Measurements from ENCODE around the gene NUTM2E.
"Not testable (repeated sequence)": the region's sequence is repeated elsewhere in the genome, so short reads cannot be mapped to it uniquely, and the experiment has no call there.

NUTM2E gene

DNA sequence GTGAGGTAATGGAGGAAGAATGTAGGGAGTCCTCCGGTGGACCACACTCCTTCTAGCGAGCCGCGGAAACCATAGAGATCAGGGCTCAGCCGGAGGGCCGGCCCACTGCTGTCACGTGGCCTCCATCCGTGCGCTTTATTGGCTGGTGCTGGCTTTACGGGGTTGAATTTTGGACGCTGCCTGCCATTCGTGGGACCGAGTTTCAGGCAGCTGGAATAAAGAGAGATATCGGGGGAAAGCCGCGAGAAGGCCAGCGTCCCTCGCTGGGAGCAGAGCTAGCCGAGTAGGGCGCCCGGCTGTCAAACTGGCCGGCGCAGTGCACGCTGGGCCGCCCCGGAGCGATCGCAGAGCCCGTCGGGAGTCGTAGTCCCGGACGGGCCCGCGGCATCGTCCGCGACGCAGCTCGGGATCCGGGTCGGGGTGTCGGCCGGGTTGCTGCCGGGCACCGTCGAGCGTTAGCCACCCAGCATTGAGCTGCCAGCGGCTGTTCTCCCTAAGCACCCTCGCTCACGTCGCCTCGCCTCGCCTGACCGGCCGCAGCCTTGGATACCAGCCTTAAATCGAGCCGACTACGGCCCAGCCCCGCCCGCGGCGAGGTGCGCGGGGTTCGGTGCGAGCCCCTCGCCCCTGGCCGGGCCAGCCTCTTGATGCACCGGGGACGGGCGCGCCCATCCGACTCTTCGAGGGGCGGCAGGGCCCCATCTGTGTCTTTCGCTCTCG is at the start of gene NUTM2E:
Gene NUTM2E, plus strand, starts transcription at position 244 of the 720 bp plus-strand sequence. CDS start 15,002 bp downstream, outside the sequence.
- peak; percentile 82 for DNase-seq

DNA sequence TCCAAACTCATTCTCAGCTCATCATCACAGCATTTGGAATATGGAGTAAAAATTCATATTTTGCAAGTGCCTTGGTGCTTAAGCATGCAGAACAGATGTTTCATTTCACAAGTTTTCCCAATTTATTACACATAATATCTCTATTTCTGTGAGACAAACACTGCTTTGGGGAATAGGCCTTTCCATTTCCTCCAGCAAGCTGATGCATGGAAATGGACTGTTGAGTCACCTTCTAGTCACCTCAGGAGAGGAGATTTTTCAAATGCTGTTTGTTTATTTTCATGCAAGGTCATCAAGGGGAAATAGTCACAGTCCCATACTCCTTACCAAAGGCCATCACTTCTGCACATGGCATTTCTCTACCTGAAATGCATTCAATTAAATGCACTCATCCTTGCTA is 48.5 kb upstream of the NUTM2E start:
- DNase-seq: not testable (repeated sequence)

DNA sequence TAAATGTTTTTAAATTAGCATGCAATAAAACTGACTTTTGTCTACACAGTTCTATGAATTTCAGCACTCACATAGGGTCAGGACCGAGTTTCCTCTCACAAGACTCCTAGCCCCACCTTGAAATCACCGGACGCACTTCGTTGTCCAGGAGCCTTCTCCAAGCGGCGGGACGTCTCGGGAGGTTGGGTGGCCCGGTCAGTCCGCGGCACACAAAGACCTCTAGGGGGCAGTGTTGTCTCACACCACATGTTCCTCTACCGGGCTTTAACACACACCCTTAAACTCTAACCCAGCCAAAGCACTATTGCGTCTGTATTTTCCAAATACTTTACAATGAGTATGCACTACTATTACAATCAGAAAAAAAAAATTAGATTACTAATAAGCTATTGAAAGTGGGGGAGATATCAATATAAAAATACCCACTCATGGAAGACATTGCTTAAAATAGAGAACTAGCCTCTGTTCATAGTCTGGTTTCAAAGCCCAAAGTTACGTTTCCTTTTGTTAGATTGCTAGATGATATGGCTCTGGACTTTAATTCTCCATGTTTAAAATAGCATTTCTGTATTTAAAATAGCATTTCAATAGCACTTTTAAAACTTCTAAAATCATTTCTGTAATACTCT is 47.1 kb upstream of the NUTM2E start:
- DNase-seq: peak; percentile 60

- not testable (repeated sequence) for DNase-seq
Observed at GRCh38 chr10:79779992-79780391, 46.5 kb upstream of the NUTM2E start.

GRCh38 chr10:79781584-79781983 is 45.0 kb upstream of the NUTM2E start:
- DNase-seq: not testable (repeated sequence)

GRCh38 chr10:79787455-79787952 is 39.0 kb upstream of the NUTM2E start:
- not testable (repeated sequence) for DNase-seq

DNA sequence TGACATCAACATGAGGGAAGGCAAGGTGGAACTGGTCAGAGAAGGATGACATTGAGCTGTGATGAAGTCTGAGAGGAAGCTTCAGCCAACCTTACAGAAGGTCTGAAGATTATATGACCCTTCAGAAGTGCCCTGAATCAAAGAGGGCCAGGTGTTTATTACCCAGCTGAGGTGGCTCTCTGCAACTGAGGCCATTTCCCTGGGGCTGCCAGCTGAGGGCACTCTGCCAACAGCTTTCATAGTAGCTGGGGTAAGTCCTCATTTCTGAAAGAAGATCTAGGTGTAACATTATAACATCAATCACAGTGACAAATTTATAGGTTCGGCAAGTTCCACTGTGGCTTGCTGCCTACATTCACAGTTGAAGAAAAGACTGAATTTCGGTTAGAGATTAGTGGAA is 37.2 kb upstream of the NUTM2E start:
- DNase-seq: not testable (repeated sequence)

GRCh38 chr10:79791906-79792517 is 34.5 kb upstream of the NUTM2E start:
- DNase-seq: not testable (repeated sequence)

GRCh38 chr10:79799337-79799736 is 27.2 kb upstream of the NUTM2E start:
- DNase-seq: not testable (repeated sequence)

DNA sequence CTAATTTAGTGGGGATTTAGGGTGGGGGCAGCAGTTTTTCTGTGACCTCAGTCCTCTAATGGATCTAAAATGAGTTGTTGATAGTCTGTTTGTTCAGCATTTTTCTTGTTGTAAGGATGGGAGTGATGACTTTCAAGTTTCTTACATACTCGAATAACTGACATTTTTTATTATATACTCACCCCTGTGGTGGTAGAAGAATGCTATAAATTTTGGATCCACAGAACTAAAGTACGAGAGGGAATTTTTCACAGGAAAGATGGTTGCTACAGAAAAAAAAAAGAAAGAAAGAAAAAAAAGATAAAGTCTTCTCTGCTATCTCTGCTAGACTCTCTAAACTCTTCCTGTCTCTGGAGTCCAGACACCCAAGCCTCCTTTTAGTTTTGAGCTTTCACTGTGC is 20.7 kb upstream of the NUTM2E start:
- DNase-seq: not testable (repeated sequence)

DNA sequence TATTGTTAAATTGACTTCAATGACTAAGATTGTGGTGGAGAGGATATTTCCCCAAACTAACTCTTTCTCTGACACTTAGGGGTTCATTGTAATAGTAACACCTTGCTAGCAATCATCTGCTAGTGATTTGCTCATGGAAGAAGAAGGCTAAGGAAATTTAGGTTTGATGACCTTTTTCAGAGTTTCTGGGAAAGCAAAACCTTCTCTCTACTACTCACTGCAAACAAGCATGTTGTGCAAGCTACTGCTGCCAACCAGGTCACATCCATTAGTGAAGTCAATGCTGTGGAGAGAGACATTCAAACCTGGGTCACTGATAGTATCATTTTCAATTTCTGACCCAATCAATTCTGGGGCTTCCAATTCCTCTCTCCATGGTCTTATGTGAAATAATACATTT is 14.6 kb upstream of the NUTM2E start:
- DNase-seq: not testable (repeated sequence)

DNA sequence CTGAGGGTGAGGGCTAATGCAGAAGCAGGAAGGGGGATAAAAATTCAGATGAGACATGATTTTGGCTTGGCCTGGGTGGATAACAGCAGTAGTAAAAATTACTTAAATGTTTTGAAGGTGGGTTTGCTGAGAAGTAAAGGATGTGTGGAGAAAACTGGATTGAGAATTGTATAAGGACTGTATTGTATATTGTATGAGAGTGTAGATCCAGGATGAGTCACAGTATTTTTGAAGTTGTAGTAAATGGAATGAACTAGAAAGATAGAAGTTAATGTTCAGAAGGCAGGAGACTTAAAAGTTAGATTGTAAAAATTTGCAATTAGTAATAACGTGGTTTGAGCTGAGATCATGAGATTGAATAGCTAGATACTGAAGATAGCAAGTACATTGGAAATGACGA is 10.2 kb upstream of the NUTM2E start:
- DNase-seq: not testable (repeated sequence)

DNA sequence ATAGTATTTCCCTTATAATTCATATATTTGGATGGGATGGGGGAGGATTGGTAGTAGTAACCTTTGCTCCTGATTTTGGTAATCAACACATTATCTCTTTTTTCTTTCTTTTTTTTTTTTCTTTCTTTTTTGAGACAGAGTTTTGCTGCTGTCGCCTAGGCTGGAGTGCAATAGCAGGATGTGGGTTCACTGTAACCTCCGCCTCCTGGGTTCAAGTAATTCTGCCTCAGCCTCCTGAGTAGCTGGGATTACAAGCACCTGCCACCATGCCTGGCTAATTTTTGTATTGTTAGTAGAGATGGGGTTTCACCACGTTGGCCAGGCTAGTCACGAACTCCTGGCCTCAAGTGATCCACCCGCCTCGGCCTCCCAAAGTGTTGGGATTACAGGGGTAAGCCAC is 3.2 kb upstream of the NUTM2E start:
- not testable (repeated sequence) for DNase-seq

DNA sequence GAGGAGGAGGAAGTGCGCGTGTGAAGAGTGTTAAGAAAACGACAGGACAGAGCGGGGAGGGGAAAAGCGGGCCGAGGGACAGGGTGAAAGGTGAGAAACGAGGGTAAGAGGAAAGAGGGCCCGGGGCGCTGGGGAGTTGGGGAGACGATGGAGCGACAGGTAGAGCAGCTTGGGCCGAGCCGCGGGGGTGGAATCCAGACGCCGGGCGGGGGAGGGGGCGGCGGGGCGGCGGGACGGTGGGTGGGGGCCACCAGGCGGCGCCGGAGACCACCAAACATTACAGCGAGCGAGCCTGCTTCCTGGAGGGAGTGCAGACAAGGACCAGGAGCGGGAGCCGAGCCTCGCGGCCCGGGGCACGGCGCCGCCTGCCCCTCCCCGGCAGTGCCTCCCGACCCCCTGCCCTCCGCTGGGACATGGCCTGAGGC is 940 bp upstream of the NUTM2E start:
- DNase-seq: not testable (repeated sequence)

GRCh38 chr10:79826131-79826495 is 426 bp upstream of the NUTM2E start:
- DNase-seq: not testable (repeated sequence)

DNA sequence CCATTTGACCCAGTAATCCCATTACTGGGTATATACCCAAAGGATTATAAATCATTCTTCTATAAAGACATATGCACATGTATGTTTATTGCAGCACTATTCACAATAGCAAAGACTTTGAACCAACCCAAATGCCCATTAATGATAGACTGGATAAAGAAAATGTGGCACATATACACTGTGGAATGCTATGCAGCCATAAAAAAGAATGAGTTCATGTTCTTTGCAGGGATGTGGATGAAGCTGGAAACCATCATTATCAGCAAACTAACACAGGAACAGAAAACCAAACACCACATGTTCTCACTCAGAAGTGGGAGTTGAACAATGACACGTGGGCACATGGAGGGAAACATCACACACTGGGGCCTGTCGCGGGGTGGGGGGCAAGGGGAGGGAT is 7.3 kb downstream of the NUTM2E start:
- not testable (repeated sequence) for DNase-seq

GRCh38 chr10:79835891-79836290 is 9.4 kb downstream of the NUTM2E start:
- DNase-seq: not testable (repeated sequence)

GRCh38 chr10:79836891-79837290 is 10.4 kb downstream of the NUTM2E start:
- DNase-seq: not testable (repeated sequence)

GRCh38 chr10:79838441-79838840 is 11.9 kb downstream of the NUTM2E start:
- not testable (repeated sequence) for DNase-seq

GRCh38 chr10:79853191-79853854 is 26.8 kb downstream of the NUTM2E start:
- DNase-seq: not testable (repeated sequence)

- DNase-seq: not testable (repeated sequence)
Observed at GRCh38 chr10:79862269-79862668, 35.7 kb downstream of the NUTM2E start.

DNA sequence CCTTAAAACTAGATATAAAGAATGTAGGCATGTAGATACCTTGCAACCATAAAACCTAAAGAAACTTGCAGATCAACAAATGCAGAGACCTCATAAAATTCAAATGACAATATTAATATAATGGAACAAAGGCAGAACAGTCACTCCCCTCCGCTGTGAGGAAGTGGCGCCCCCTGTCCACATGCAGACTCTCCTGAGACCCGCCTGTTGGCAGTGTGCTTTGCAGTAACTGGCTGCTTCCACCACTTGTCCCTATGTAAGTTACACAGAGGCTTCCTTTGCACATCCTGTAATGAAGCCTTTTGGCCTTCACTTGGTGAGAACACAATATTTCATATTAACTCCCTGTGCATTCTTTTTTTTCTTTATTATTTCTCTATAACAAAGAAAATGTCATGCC is 36.3 kb downstream of the NUTM2E start:
- not testable (repeated sequence) for DNase-seq

Data from MV-4-11 (cell line).